ENCODE data around the gene LTBP2.
A peak's percentile ranks its signal among the peaks of the same experiment; 100 is the strongest.

Gene LTBP2

DNA sequence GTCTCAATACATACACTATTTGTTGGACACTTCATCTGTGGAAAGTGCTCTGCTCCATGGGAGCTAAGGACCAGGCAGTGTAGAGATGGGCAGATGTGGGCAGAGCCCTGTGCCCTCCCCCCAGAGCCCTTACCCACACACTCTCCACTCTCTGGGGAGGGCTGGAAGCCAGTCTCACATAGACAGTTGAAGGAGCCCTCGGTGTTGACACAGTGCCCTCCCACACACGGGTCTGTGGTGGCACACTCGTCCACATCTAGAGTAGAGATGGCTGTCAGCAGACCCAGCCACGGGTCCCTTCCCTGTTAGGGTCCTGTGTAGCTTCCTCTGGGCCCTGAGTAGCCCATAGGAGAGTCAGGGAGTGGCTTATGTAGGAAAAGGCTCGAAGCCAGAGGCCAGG lies 104.2 kb downstream of the LTBP2 start:
- no peak for DNase-seq (ENCODE audit: low read depth in 2 of 2)

DNA sequence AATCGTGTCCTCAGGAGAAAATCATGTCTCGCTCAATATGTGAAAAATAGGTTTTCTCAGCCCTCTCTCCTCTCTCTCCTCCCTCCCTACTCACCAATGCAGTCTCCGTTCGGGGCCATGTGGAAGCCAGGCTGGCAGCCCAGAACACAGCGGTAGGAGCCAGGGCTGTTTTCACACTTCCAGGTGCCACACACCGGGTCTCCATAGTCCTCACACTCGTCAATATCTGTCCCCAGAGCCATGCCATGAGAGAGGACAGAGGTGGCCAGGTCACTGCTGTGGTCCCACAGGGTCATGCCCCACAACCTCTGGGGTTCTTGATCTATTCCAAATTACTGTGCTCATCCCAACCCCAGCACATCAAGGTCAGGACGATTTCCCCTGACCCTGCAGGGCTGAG lies 105.0 kb downstream of the LTBP2 start:
- no peak for DNase-seq (ENCODE audit: low read depth in 2 of 2)

DNA sequence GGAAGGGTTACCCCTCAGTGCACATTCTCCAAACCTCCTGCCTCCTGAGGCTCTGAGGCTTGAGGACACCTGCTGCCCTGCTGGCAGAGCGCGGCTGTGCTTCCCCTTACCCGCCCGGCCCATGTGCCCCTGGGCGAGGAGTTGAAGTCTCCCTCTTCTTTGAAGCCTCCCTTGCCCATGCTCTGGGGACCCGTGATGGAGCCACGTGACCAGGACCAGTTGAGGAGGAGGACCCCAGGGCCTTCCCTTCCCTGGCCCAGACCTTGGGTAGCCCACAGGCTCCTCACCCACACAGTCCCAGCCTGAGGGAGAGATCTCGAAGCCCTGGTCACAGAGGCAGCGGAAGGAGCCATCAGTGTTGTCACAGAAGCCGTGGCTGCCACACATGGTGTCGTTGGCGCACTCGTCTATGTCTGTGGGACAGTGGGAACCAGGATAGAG lies 105.6 kb downstream of the LTBP2 start:
- no peak for DNase-seq (ENCODE audit: low read depth in 2 of 2)

DNA sequence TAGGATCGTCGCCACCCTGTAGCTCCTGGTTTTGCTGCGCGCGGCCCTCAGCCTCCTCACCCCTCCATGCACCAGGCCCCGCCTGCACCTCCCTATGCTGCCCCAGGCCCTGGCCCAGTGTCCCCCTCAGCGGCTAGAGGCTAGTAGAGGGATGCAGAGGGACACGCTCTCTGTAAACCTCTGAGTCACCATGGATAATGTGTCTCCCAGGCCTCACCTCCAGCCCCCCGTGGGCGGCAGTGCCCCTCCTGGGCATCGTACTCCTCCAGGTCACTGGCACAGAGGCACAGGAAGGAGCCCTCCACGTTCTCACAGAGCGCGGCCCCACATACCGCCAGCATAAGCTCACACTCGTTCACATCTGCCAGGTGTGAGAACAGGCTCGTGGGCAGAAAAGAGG lies 106.2 kb downstream of the LTBP2 start:
- DNase-seq (ENCODE audit: low read depth in 2 of 2), result no peak

DNA sequence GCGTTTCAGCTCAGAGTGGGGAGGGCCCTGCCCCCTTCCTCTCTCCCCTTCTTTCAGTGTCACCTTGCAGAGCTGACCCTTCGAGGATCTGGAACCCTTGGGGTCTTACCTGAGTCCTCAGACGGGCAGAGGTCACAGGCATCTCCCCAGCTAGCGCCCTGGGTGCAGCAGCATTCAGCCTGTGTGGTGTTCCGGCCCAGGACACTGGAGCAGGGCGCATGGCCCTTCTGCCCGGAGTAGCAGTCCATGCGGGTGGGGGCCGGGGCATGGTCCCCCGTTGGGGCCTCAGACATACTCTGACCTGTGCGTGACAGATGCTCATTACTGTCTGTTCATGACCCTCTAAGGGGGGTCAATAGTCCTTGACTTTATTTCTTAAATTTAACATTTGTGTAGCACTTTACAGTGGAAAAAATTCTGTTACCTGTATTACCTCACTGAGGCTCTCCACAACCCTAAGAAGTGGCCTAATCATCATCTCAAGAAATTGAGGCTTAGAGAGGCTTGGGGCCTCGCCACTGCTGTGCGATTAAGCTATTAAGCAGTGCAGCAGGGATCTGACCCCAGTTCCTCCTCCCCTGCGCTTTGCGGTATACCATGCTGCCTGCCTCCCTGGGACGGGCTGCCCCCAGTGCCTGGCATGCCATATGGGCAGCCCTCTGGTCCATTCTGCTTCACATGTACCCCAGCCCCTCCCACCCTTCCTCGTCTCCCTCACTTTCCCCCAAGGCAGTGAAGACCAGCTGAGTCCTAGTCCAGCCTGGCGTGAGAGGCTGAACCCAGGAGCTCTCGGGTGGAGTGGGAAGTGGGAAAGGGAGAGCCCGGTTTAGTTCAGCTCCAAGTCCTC lies 106.9 kb downstream of the LTBP2 start:
- no peak for DNase-seq (ENCODE audit: low read depth in 2 of 2)

DNA sequence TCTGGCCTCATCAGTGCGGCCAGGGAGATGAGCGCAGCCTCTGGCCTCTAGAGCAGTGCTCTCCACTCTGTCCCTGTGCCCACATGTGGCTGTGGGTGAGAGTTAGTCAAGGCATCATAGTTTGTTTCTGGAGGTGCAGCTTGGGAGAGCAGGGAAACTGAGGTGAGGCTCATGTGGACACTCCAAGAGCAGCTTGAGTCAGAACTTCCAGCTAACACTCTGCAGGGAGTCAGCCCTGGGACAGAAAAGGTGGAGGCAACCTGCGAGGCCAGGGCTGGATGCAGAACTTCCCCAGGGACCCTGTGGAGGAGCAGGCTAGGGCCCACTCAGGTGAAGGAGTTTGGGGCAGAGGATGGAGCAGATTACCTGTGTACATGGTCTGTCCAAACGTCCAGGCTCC lies 107.6 kb downstream of the LTBP2 start:
- no peak for DNase-seq (ENCODE audit: low read depth in 2 of 2)

DNA sequence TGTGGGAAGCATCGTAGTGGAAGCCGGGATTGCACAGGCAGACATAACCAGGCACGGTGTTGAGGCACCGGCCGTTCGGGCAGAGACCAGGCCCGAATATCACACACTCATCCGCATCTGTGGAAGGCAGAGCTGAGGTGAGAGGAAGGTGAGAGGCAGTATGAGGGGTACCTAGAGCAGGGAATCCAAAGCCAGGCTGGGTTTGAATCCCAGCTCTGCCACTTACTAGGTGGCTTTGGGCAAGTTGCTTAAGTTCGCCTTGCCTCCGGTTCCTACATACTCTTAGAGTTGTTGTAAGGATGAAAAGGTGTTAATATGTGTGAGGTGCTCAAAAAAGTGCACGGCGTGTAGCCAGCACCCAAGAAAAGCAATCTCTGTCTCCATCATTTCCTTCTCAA lies 108.1 kb downstream of the LTBP2 start:
- DNase-seq (ENCODE audit: low read depth in 2 of 2), result no peak

DNA sequence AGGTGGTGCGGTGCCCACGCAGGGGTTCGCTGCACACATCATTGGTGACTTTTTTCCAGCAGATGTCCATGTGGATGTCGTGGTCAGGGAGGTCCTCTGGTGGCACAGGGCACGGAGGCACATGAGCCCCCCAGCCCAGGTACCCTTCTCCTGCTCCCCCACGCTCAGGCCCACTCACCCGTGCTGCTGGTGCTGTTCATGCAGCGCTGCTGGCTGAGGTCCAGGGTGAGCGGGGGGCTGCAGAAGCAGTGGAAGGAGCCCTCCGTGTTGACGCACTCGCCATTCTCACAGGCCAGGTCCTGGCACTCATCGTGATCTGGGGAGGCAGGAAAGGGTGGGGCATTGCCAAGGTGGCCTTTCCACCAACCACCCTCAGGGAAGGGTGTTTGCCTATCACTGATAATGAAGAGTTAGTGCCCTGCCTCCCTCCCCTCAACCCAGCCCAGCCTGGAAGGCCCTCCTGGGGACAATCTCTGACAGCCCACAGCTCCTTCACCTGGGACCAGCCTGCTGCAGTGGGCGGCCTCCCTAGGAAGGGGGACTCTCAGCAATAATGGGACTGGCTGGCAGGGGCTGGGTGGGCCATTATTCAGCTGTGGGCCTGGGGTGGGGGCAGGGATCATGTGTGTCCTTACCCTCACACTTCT lies 108.6 kb downstream of the LTBP2 start:
- no peak for DNase-seq (ENCODE audit: low read depth in 2 of 2)

DNA sequence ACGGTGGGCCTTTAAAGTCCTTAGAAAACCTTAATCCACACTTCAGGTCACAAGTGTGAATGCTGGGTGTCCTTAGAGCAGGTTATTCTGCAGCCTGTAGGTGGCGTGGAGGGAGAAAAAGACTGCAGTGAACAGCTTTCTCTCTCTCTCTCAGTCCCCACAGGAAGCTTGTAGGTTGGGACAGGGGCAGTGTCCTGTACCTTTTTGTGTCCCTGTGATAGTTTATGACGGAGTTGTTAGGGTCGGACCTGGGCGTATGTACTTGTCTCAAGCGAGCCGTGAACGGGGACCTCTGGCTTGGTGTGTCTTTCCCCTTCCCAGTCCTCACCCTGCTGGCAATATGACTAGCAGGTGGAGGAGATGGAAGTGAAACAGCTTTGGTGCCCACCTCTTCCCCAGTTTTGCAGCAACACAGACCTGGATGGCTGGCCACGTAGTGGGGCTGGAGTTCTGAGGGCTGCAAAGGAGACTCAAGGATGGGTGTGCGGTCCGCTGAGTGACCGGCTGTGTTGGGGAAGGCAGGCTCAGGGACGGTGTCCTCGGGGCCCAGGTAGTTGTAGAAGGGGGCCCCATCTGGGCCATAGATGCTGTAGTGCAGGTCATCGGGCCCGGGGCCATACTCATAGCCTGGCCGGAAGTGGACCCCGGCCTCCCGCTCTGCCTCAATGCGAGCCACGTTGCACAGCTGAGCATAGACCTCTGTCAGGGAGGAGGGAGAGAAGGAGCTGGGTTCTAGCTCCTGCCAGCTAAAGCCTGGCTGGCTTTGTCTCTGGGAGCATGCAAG lies 109.6 kb downstream of the LTBP2 start:
- DNase-seq (ENCODE audit: low read depth in 2 of 2), result no peak

DNA sequence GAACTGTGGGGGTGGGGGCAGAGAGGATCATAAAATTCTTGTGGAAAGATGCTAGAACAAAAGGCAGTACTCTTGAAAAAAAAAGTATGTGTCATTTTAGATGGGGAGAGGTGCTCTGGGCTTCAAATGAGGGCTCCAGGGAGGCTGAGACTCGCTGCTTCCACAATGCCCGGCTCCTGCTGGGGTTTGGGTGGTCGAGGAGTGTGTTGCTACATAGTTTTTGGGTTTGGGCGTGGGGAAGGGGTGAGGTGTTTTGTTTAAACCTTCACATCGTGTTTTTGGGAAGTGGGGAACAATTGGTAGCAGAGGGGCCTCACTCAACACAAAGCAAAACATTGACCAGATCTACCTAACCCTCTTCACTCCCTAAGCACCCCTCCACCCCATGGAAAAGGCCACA lies 110.3 kb downstream of the LTBP2 start:
- no peak for DNase-seq (ENCODE audit: low read depth in 2 of 2)

DNA sequence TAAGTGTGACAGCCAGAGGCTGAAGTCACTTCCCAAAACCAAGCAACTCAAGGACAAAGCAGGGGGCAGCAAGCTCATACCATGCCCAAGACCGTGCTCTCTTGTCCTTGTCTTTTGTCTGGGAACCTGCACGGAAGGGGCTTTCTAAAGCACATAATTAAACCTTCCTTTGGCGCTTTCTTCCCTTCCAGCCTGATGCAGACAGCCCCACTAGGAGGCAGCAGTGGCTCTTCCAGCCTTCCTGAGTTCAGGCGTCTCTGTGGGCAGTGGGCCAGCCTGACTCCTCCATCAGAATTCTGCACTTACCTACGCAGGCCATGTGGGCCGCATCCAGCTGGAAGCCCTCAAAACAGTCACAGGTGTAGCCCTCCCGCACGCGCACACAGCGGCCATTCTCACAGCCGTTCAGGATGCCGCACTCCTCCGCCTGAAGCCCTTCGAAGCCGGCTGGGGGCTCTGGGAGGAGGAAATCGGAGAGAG lies 110.9 kb downstream of the LTBP2 start:
- DNase-seq (ENCODE audit: low read depth in 2 of 2), result no peak

DNA sequence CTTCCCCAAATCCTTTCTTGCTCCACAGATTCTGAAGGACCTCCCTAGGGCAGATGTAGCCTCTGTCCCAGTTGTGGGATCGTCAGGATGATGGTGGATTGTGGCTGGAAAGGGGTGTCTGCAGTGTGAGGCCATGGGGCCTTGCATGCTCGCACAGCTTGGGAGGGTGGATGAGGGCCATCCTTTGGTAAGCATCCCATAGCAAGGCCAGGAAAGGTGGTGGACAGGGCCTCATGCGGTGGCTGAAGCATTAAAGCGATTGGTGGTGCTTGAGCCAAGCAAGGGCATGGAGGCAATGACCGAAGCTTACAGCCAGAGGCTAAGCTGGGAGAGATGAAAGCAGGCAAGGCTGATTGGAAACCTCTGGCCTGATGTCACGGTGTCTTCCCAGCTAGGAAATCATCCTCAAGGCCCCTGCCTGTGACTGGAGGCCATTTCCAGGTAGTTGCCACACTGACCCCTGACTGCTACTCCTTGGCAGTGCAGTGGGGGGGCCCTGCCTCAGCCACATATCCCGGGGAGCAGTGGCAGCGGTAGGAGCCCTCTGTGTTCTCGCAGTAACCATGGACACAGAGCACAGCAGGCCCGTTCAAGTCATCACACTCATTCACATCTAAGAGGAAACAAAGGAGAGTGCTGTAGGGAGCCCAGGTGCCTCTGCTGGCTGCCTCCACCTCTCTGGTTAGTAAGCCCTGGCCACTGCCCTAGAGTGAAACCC lies 111.5 kb downstream of the LTBP2 start:
- DNase-seq (ENCODE audit: low read depth in 2 of 2), result no peak

DNA sequence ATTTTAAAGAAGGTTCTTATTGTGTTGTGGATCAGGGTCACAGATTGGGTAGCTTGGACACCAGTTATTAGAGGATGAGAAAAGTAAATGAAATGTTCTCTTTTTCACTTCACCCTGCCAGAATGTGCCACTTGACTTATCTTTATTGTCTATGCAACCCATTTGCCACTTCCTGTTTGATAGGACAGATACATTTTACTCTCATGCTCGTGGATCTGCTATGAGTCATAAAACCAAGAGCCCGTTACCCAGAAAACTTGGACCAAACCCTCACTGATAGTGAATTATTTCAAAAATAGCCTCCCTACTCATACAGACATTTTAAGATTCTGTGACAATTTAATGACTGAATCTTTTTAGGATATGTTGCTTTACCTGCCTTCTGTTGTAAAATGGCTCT lies 116.7 kb downstream of the LTBP2 start:
- no peak for DNase-seq (ENCODE audit: low read depth in 2 of 2)

DNA sequence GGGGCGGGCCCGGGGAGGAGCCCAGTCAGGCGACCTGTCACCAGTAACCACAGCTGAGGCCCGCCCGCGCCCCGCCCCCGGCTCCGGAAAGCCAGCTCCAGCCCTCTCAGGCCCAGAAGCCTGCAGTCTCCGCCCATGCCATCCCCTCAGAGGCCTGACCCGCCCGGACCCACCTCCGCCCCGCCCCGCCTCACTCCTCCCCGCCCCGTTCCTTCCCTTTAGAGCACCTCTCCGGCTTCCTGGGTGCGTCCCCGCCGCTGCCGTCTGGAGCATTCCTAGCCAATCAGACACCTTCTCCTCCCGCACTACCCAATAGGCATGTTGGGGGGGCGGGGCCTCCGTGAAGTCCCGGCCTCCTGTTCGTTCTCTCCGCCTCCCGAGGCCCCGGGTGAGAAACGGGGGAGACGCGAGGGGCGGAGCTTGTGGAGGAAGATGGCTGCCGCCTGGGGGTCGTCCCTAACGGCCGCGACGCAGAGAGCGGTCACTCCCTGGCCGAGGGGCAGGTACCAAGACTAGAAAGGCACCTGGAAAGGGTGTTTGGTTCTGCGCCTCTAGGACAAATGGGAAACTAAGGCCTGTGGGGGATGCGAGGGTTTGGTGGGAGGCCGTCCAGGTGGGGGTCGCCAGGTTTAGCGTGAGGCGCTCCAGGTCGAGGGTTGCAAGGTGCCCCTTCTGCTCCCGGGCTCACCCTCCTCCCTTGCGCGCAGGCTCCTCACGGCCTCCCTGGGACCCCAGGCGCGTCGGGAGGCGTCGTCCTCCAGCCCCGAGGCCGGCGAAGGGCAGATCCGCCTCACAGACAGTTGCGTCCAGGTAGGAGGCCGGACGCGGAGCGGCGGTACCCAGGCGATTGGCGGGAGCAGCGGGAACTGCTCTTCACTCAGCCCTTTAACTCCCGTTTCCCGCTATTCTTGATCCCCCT lies 118.4 kb downstream of the LTBP2 start, which contains the start of gene ISCA2:
Gene ISCA2, plus strand, starts transcription at position 423 of the 919 bp plus-strand sequence. Its CDS starts 10 bp downstream, at position 433.
- peak; percentile 98 to 100 for DNase-seq (ENCODE audit: low read depth in 2 of 2)

DNA sequence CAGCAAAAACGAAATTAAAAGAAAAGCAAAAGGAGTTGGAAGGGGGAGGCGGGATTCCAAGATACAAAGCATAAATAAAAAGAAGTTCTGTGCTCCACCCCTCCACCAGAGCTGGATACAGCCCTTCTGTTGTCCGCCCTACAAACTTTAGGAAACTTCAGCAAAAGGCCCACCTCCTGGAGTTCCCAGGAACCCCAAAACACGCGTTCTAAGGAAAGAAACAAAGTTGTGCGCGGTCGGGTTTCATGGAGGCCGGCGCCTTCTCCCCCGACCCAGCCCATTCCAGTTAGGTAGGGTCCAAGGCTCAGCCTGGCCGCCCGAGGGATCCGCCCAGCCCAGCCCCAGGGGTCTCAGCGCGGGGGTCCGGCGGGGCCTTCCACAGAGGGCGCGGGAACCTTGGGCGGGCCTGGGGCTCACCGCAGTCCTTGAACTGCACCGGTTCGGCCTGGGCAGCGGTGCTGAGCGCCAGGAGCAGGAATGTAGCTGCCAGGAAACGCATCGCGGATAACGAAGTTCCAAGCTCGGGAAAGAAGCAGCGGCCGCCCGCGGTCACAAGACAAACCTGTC lies 119.2 kb downstream of the LTBP2 start, which contains the start of gene NPC2:
Gene NPC2, minus strand, starts transcription at position 530 of the 567 bp plus-strand sequence. Its CDS starts 31 bp downstream, at position 499.
- DNase-seq (ENCODE audit: low read depth in 2 of 2), result no peak

DNA sequence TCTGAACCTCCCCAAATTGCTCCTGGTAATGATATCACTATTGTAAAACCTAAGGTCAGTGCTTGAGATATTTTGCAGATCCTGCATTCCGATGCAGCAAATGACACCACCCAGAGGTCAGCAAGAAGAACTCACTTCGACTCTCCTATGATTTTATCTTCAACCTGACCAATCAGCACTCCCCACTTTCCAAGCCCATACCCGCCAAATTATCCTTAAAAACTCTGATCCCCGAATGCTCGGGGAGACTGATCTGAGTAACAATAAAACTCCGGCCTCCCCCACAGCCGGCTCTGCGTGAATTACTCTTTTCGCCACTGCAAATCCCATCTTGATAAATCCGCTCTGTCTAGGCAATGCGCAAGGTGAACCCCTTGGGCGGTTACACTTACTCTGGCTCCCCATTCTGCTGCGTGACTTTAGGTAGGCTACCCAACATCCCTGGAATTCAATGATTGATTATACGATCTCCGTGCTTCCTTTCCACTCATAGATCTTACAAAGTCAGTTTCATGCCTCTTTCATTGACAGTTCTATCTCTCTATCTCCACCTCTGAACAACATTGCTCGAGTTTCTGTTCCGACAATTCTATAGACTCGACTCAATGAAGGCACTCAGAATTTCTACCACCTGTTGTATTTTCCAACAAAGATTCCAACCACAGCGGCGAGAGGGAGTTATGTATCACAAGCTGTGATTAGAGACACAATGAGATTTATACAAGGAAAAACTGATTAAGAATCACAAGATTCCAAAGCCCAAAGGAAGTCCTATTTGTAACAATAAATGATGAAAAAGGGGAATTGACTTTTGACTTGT lies 119.9 kb downstream of the LTBP2 start:
- DNase-seq (ENCODE audit: low read depth in 2 of 2), result no peak

DNA sequence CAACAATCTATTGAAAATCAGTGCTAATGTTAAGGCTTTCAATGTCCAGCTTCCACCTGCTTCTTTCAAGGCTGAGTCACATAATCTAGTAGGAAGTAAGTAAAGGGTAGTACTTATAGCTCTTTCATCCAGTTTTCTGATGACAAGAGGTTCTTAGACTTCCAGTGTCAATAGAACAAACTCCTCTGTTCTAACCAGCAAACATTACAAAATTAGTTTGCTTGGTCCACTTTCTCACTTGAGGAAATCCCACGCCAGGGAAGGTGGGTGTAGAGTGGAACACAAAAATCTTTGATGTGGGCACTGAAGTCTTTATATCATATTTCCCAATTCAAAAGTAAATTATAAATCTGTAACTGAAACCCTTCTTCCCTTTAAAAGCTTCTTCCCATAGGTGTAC lies 121.6 kb downstream of the LTBP2 start:
- no peak for DNase-seq (ENCODE audit: low read depth in 2 of 2)

DNA sequence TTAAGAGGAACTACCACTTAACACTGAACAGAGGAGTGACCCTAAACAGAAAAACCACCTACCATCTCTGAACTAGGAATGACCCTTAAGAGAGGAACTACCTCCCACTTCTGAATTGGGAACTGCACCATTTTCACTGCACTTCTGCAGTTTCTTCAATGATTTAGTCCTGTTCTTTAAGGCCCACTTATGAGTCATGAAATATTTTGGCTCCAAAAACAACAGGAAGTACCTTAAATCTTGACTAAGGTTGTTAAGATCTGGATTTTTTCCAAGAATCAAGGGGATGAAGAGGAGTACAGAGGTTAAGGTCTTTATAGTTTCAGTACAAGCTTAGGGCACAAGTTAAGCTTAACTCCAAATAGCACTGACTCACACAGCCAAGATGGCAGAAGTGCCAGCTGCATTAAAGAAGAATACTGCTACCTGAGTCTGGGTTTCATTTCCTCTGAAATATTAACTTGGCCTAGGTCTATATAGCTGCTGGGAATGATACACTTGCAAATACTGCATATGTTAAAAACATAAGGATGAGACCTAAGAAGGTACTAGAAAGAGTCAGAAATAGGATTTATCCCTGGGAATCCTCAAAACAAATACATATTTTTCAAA lies 123.1 kb downstream of the LTBP2 start:
- DNase-seq (ENCODE audit: low read depth in 2 of 2), result no peak

DNA sequence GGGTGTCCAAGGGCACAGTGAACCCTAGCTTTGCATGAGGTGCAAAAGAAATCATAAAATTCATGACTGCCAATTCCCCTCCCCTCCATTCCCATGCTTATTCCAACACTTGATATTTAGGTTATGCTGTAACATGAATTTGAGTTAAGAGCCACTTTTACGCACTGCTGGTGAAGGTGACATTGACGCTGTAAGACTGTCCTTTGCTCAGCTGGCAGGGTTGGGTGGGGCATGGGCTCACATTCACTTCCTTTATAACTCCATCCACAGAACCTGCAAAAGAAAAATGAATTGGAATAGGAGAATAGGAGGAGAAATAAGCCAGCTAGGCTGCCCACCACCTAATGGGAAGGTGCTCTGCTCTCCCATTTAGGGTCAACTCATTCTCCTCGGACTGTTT lies 125.9 kb downstream of the LTBP2 start:
- no peak for DNase-seq (ENCODE audit: low read depth in 2 of 2)
